Measurements from ENCODE around the gene STRADA. TPM values are rescaled to one million over a fixed set of nuclear protein-coding genes. Genes with fewer than 3 reads are reported as not detected.

Gene STRADA
- total and polyA plus RNA-seq, 9 of the 15 experiments (the other 6 are each of a cell fraction or from before 2014, with no cell fraction given) = 6.6 to 33.0 (median 20.5) TPM

GRCh38 chr17:63774969-63775265 is 33.3 kb upstream of the STRADA start:
- Histone ChIP-seq H3K9me1 (ENCODE audit: control insufficient read depth, insufficient read depth, low read length) (no peaks in the 10 kb centered on the region), H4K20me1 (replicated peaks; ENCODE audit: control insufficient read depth, insufficient read depth, low read length) (peaks cover 24% of the 10 kb centered on the region), H3K36me3 (ENCODE audit: control insufficient read depth, insufficient read depth, low read length) (peaks cover 51% of the 10 kb centered on the region), H3K4me1 (replicated peaks in 1 of 2; ENCODE audit: control insufficient read depth in 2 of 2, insufficient read depth in 2 of 2, low read length in 2 of 2) (peaks cover 7 to 19% of the 10 kb centered on the region in 2 experiments), H3K9me3 (replicated peaks; ENCODE audit: control insufficient read depth, insufficient read depth, low read depth, low read length) (no peaks in the 10 kb centered on the region), H3K9ac (ENCODE audit: insufficient read depth in 1 of 2, low read depth in 2 of 2, low read length in 2 of 2) (peak overlapping the region; percentile 87 to 99), H3K27ac (ENCODE audit: extremely low read depth, low read depth, low read length) (peak overlapping the region; percentile 99), H3K79me2 (ENCODE audit: control insufficient read depth, insufficient read depth, low read length) (peaks cover 97% of the 10 kb centered on the region), H2AFZ (ENCODE audit: low read depth, low read length) (no peak overlapping the region), H3K4me2 (ENCODE audit: insufficient read depth, low read length) (peak overlapping the region; percentile 92), H3K27me3 (ENCODE audit: control insufficient read depth in 2 of 2, insufficient read depth in 2 of 2, low read length in 2 of 2) (no peaks in the 10 kb centered on the region), H3K4me3 (peak overlapping the region; percentile 84)
- intact Hi-C loops (cut with micrococcal nuclease) = loop anchor here (5.0 to 10.0 kb wide), 3 partner anchors 153 to 370 kb away; partner anchors contain the start of genes DCAF7 and MAP3K3
- in situ Hi-C loops (cut with MboI) = no loop called here
- 2% methylated on average over 4 of the region's 4 CpGs for WGBS (ENCODE audit: insufficient coverage, low coverage, missing lambda C conversion rate)
- ATAC-seq = no peak
- TF ChIP-seq HLTF (IDR thresholded peaks at IDR 0.05) (no peak), PTBP1 (IDR thresholded peaks at IDR 0.05; ENCODE audit: low read depth, low read length) (no peak), CTCF (IDR thresholded peaks at IDR 0.05 in 2 of 3, conservative IDR thresholded peaks at IDR 0.05 in 1 of 3; ENCODE audit: insufficient read depth in 2 of 3, low read depth in 1 of 3, low read length in 3 of 3) (no peak), TCF7 (IDR thresholded peaks at IDR 0.05; ENCODE audit: borderline replicate concordance) (no peak), ZNF639 (CRISPR knock-in tag; conservative IDR thresholded peaks at IDR 0.05 in 1 of 2, IDR thresholded peaks at IDR 0.05 in 1 of 2) (no peak), KDM5B (IDR thresholded peaks at IDR 0.05; ENCODE audit: insufficient replicate concordance, low read depth, low read length) (peak; percentile 62), GTF2E2 (tag; IDR thresholded peaks at IDR 0.05) (no peak), XRCC3 (IDR thresholded peaks at IDR 0.05) (no peak)
- peak in 1 of 4 experiments; percentile 25 for DNase-seq (ENCODE audit: extremely low read depth in 1 of 4, low spot score in 3 of 4)
- FAIRE-seq = no peak
- TSS peak; percentile 45 for BruUV-seq (replicated peaks)
- CTCF ChIA-PET (ENCODE audit: low intra/inter-chr PET ratio) = no interaction called here
- POLR2A ChIA-PET = interaction anchor here (0.6 to 5.4 kb wide), 11 partner anchors 9 to 350 kb away, joined by 3 to 82 read pairs (median 15); partner anchors contain the start of genes FTSJ3, PSMC5 and STRADA

Measured in K562 (cell line).